C4-2B (cell line): ENCODE results near the gene MYNN.

Source experiments
- ZFX ChIP-seq: fragments of 450-650 bp; IDR thresholded peaks from 2 replicates; pipeline ENCODE4 v1.6.1; 2017
- TF ChIP-seq, protein P1 (sequence below): fragments of 450-650 bp; conservative IDR thresholded peaks from 2 replicates; pipeline ENCODE4 v1.5.1; 2017; ENCODE audit warnings: mild to moderate bottlenecking

DNA sequence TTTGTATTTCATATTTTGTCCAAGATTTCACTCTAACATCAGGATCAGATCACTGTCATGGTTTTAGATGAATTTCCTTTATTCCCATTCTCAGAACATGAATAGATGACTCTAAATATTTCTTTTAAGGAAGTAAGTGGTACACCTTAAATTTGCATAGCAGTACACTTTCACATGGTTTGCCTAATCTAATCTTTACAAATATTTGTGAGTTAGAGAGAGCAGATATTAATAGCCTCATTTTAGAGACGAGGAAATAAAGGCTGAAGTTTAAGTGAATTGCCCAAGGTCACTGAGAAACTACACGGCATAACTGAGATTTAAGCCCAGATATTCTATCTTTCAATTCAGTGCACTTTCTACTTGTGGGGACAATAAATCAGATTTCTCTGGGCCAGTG is 22.5 kb upstream of the MYNN start:
- TF ChIP-seq, protein P1, sequence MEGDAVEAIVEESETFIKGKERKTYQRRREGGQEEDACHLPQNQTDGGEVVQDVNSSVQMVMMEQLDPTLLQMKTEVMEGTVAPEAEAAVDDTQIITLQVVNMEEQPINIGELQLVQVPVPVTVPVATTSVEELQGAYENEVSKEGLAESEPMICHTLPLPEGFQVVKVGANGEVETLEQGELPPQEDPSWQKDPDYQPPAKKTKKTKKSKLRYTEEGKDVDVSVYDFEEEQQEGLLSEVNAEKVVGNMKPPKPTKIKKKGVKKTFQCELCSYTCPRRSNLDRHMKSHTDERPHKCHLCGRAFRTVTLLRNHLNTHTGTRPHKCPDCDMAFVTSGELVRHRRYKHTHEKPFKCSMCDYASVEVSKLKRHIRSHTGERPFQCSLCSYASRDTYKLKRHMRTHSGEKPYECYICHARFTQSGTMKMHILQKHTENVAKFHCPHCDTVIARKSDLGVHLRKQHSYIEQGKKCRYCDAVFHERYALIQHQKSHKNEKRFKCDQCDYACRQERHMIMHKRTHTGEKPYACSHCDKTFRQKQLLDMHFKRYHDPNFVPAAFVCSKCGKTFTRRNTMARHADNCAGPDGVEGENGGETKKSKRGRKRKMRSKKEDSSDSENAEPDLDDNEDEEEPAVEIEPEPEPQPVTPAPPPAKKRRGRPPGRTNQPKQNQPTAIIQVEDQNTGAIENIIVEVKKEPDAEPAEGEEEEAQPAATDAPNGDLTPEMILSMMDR = no peak
- no peak for TF ChIP-seq ZFX
